ENCODE results near the gene AGTR2.
A peak's percentile ranks its signal among the peaks of the same experiment; 100 is the strongest.
"Not testable (repeated sequence)": the region's sequence is repeated elsewhere in the genome, so short reads cannot be mapped to it uniquely, and the experiment has no call there.

Gene AGTR2

GRCh38 chrX:116170511-116170910 is at the start of gene AGTR2:
TSS of gene AGTR2 (plus strand) at chrX:116170744. CDS start at chrX:116172281, 1,537 bp downstream.
- DNase-seq: no peak

GRCh38 chrX:116135277-116135676 is 35.3 kb upstream of the AGTR2 start:
- DNase-seq: no peak

- not testable (repeated sequence) for DNase-seq
These were observed 29.3 kb upstream of the AGTR2 start for GRCh38 chrX:116141270-116141669.

GRCh38 chrX:116142976-116143375 is 27.6 kb upstream of the AGTR2 start:
- no peak for DNase-seq

GRCh38 chrX:116172976-116173375 is 2.4 kb downstream of the AGTR2 start:
- no peak for DNase-seq

GRCh38 chrX:116181300-116181699 is 10.8 kb downstream of the AGTR2 start:
- DNase-seq: no peak

GRCh38 chrX:116185163-116185562 is 14.6 kb downstream of the AGTR2 start:
- no peak for DNase-seq

- DNase-seq: no peak
These were observed 24.1 kb downstream of the AGTR2 start for GRCh38 chrX:116194649-116195048.

- no peak for DNase-seq
These were observed 27.7 kb downstream of the AGTR2 start for GRCh38 chrX:116198235-116198634.

- DNase-seq: no peak
These were observed 28.3 kb downstream of the AGTR2 start for GRCh38 chrX:116198810-116199209.

GRCh38 chrX:116204932-116205331 is 34.4 kb downstream of the AGTR2 start:
- DNase-seq: peak; percentile 23

GRCh38 chrX:116213262-116213661 is 42.7 kb downstream of the AGTR2 start:
- no peak for DNase-seq

- not testable (repeated sequence) for DNase-seq
These were observed 46.5 kb downstream of the AGTR2 start for GRCh38 chrX:116217080-116217479.

Measured in NCI-H1092 treated with DMSO at 0.1 percent for 48 hours (cell line).